ENCODE measurements around the gene ASCL2. TPM values are rescaled to one million over a fixed set of nuclear protein-coding genes. Genes with fewer than 3 reads are reported as not detected.

Gene ASCL2
- total RNA-seq, 1 experiment from 2014 or later: not detected

DNA sequence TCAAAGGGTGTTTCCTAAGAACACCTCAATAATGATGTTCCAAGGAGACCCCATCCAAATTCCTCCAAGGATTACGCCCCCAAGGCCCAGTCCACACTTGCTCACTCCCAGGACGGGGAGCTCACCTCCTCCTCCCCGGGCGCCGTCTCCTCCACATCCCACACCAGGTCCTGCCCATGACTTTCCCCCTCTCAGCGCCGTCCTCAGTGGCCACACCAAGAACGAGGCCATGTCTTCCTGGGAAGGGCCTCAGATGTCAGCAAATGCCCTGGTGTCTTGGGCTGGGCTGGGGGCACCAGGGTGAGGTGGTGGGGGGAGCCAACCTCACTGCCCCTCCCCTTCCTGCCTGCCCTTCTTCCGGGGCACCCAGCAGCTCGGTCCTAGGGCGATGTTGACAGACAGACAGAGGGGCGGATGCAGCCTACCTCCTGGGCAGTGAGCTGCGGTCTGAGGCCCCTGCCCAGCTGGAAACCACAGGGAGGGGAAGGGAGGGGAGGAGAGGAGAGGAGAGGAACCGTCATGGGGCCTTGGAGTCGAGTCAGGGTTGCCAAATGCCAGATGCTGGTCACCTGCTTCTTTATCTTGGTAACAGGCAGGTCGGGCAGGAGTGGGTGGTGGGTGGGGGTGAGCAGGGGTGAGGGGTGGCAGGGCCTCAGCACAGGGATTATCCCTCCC, 31.4 kb upstream of the ASCL2 start, which contains the start of the genes C11orf21 and TSPAN32:
Gene C11orf21 (minus strand): TSS at position 288 of the 675 bp plus-strand sequence. CDS start 110 bp downstream, at position 178.
Gene TSPAN32 (plus strand): TSS at position 383 of the 675 bp plus-strand sequence. CDS start 137 bp downstream, at position 520.
- no peaks in the 10 kb centered on the region for H3K9me3 ChIP-seq
- H3K27me3 ChIP-seq: no peaks in the 10 kb centered on the region
- H3K4me3 ChIP-seq: peak within 1 kb of the TSS; percentile 39
- no peaks in the 10 kb centered on the region for H3K36me3 ChIP-seq
- DNase-seq: peak; percentile 69

DNA sequence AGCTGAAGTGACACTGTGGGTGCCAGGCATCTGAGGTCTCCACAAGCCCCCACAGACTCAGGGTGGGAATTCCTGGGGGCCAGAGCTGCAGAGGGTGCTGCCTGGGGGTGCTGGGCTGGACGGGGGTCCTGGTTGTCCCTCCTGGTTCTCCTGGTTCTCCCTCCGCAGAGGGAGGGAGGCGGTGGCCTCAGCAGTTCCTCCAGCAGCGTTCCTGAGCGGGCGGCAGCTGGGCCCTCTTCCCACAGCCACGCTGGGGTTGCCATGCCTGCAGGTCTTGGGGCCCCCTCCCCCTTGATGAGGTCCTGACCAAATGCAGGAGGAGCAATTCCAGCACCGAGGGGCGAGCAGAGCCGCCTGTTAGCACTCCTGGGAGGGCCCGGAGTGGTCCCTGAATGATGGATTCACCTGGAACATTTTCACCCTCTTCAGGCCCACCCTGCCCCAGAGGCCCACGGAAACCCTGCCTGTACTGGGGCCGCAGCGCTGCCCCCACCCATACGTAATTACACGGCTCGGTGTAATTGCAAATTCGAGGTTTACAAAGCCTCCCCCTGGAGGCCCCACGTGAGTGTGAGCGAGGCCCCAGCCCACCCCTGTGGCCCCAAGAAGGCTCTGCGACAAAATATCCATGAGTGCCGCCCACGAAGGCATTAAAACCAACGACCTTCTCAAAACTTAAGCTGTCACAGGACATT, 30.7 kb upstream of the ASCL2 start:
- no peak for DNase-seq
- H3K36me3 ChIP-seq: no peaks in the 10 kb centered on the region
- H3K4me3 ChIP-seq: peak overlapping the region; percentile 39
- no peaks in the 10 kb centered on the region for H3K27me3 ChIP-seq
- H3K9me3 ChIP-seq: no peaks in the 10 kb centered on the region

DNA sequence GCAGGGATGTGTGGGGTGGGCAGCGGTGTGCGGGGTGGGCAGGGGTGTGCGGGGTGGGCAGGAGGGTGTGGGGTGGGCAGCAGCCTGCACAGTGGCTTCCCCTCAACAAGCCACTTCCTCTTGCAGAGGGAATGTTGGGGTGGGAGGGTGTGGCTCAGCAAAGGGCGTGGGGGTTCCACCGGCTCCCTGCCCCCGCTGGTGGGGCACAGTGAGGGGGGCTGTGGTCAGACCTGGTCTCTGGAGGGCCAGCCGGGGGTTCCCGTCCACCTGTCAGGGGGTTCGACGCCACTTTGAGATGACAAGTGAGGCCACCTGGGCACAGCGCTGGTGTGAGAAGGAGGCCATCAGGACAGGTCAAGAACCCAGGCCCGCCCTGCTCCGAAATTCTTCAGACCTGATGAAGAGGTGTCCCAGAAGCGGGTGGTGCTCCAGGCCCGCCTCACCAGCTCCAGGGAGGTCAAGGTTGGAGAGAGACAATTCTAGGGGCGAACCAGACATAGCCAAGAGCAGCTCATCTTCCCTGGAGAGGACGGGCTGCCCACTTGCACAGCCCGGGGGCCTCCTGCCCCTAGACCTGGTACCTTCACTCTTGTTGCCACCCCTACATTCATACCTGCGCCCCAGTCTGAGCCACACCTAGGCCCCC, 30.0 kb upstream of the ASCL2 start:
- no peak for DNase-seq
- no peaks in the 10 kb centered on the region for H3K27me3 ChIP-seq
- H3K36me3 ChIP-seq: no peaks in the 10 kb centered on the region
- H3K4me3 ChIP-seq: no peak overlapping the region
- H3K9me3 ChIP-seq: no peaks in the 10 kb centered on the region

DNA sequence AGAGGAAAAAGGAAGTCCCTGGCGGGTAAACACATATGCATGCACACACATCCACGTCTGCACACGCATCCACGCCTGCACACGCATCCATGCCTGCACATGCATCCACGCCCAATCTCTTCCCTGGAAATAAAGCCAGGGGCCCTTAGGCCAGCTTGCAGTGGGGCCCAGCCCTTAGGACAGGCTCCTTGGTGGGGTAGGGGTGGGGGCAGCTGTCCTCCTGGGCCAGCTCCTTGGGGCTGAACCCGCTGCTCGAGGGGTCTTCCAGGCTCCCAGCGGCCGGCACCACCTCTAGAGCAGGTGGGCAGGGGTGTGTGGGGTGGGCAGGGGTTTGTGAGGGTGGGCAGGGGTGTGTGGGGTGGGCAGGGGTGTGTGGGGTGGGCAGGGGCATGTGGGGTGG, 29.4 kb upstream of the ASCL2 start:
- no peaks in the 10 kb centered on the region for H3K27me3 ChIP-seq
- no peak overlapping the region for H3K4me3 ChIP-seq
- H3K9me3 ChIP-seq: no peaks in the 10 kb centered on the region
- no peak for DNase-seq
- H3K36me3 ChIP-seq: no peaks in the 10 kb centered on the region

DNA sequence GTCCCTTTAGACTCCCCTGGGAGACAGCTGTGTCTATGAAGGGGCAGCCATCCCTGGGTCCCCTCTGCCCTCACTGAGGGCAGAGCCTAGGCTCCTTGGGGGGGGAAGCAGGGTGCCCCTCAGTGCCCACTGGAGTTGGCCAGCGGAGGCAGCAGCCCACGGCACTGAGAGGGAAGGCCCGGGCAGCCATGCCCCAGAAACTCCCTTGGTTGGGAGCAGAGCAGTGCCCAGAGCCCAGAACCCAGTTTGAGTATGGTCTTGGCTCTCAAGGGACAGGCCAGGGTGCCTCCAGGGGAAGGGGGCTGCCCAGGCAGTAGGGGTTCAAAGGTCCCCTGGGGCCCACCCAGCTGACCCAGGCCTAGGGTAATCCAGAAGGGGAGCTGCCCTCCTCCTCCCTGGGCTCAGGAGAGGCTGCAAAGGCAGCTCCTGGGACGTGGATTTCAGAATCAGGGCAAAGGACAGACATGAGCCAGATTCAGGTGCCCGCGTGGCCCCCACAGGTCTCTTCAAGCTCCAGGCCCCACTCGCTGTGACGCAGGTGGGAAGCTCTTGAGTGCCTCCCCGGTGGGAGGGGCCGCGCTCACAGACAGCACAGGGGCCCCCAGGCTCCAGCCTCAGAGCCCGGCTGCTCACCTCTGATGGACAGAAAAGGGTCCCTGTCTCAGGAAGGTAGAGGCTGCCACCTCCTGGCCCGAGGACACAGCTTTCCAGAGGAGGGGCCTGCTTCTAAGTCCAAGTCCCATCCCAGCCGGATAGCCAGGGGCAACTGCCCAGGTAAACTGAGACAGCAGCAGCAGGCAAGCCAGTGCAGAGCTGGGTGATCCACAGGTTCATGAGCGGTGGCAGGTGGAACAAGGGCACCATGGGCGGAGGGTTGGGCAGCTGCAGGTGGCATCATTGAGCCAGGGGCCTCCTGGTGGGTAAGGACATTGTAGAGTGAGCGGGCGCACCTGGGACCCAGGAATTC, 28.7 kb upstream of the ASCL2 start:
- Histone ChIP-seq H3K36me3 (no peaks in the 10 kb centered on the region), H3K9me3 (no peaks in the 10 kb centered on the region), H3K27me3 (no peaks in the 10 kb centered on the region), H3K4me3 (no peak overlapping the region)
- no peak for DNase-seq

DNA sequence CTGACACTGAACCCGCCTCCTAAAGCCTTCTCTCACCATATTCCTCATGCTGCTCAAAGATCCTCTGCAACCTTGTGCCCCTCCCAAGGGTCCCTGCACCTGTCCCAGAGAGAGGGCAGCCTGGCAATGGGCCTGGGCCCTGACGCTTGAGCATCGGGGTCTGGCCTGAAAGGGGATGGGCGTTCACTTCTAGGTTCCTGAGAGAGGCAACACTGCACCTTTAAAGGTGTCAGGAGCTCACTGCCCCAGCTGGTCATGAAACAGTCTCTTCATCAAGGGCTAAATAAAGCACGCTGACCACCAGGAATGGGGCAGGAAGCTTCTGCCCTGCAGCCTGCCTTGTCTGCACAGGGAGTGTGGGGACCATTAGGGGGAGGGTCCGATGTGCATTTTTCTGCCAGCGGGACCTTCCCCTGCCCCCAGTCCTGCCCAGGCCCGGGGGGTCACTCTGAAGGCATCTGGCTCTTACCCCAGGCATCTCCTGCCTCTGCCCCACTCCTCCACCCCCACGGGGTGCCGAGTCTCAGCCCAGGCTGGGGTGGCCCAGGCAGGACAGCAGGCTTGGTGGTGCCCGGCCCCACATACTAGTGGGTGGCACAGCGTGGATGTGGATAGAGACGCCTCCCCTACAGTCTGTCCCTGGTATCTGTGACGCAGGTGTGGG, 27.9 kb upstream of the ASCL2 start:
- no peaks in the 10 kb centered on the region for H3K9me3 ChIP-seq
- no peak for DNase-seq

DNA sequence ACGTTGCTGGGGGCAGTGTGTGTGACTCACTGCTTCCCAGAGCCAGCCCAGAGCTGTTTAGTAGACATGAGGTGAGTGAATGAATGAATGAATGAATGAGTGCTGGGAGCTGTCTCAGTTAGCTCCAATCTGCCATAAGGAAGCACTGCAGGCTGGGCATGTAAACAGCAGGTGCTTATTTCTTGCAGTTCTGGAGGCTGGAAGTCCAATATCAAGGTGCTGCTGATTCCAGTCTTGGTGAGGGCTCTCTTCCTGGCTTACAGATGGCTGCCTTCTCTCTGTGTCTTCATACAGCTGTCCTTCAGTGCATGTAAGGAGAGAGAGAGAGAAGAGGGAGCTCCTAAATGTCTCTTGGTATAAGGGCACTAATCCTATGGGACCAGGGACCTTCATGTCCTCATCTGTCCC, 27.2 kb upstream of the ASCL2 start:
- no peaks in the 10 kb centered on the region for H3K36me3 ChIP-seq
- H3K27me3 ChIP-seq: no peaks in the 10 kb centered on the region
- no peak overlapping the region for H3K4me3 ChIP-seq
- DNase-seq: no peak
- no peaks in the 10 kb centered on the region for H3K9me3 ChIP-seq

More for the DNA sequence above, 27.9 kb upstream of the ASCL2 start:
- Histone ChIP-seq H3K27me3 (no peaks in the 10 kb centered on the region), H3K4me3 (no peak overlapping the region), H3K36me3 (no peaks in the 10 kb centered on the region)

DNA sequence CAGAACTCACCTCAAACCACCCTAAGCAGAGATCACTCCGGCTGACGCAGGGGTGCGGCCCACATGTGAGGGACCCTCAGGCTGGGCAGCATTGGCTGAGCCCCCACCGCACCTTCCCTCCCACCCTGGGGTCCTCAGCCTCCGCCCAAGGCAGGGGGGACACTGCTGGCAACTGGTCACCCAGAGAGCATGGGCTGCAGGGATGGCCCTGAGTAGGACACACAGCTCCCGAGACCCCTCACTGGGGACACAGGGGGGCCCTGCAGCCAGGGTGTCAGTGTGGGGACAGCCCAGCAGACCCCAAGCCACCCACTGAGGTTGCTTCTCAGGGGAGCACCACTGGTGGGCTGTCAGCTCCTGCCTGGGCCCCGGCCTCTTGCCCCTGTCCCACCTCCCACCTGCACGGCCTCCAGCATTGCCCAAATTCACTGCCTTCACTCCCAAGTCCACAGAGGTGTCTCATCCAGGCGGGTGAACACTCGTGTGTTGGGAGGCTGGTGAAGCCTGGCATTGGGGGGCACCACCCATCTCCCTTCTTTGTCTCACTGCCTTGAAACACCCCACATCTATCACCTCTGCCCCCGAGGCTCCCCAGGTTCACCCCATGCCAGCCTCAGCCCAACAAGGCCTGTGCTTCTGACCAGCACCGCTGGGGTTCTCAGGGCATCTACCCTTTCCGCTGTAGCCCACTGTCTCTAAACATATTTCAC, 26.7 kb upstream of the ASCL2 start:
- no peak for DNase-seq
- no peaks in the 10 kb centered on the region for H3K36me3 ChIP-seq

DNA sequence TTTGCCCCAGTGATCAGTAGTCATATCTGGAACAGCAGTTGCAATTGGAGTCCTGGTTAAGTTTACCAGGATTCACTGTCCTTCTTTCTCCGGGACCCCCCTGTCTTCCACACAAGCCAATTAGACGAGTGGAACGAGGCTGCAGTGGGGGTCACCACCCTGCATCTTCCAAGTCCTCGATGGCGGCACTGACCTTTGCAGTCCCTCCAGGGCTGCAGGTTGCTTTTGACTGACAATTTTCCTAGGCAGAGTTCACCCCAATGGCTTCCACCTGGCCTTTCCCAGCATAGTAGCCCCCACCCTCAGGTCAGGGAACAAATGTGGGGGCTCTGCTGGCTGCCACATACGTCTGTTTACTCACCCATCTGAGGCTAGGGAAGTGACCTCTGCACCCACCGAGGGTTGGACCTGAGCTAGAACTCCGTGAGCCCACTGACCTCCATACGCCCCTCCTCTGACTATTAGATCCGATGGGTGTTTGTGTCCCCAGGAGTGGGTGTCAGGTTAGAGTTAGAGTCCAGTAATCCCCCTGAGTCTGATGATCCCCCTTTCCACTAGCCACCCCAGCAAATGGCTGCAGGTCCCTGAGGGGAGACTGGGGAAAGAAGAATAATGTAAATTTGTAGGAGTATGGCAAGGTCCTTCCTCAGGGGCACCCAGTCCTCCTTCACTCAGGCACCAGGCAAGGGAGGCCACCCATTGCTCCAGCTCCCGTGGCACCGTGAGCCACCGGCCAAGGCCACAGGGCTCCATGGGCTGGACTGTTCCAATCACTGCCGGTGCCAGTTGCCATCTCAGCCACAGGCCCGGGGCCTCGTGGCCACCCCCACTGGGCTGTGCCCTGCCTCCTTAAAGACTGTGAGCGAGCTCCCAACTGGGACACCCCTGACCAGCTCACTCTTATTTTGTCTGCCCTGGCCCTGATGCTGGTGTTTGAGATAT, 25.9 kb upstream of the ASCL2 start:
- no peaks in the 10 kb centered on the region for H3K9me3 ChIP-seq
- no peak overlapping the region for H3K4me3 ChIP-seq
- no peaks in the 10 kb centered on the region for H3K27me3 ChIP-seq
- DNase-seq: no peak
- H3K36me3 ChIP-seq: no peaks in the 10 kb centered on the region

More for the DNA sequence above, 26.7 kb upstream of the ASCL2 start:
- no peaks in the 10 kb centered on the region for H3K9me3 ChIP-seq
- H3K27me3 ChIP-seq: no peaks in the 10 kb centered on the region
- no peak overlapping the region for H3K4me3 ChIP-seq

DNA sequence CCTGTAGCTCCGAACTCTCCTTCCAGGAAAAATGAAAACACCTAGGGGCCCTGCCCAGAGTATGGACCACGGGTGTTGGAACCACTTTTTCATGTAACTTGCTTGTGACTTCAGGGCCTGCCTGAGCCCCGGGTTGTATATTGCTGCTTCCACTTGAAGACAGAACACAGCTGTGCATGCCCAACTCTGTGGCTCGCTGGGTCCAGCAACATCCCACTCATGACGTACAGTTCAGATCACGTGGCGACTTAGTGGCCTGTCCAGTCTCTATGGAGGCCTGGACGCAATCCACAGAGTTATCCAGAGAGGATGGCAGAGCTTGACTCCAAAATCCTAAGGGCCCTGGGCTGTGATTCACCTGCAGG, 24.5 kb upstream of the ASCL2 start:
- Histone ChIP-seq H3K4me3 (no peak overlapping the region), H3K27me3 (no peaks in the 10 kb centered on the region; the same call in 1 of the 2 replicates), H3K9me3 (no peaks in the 10 kb centered on the region), H3K36me3 (no peaks in the 10 kb centered on the region)
- DNase-seq: no peak

DNA sequence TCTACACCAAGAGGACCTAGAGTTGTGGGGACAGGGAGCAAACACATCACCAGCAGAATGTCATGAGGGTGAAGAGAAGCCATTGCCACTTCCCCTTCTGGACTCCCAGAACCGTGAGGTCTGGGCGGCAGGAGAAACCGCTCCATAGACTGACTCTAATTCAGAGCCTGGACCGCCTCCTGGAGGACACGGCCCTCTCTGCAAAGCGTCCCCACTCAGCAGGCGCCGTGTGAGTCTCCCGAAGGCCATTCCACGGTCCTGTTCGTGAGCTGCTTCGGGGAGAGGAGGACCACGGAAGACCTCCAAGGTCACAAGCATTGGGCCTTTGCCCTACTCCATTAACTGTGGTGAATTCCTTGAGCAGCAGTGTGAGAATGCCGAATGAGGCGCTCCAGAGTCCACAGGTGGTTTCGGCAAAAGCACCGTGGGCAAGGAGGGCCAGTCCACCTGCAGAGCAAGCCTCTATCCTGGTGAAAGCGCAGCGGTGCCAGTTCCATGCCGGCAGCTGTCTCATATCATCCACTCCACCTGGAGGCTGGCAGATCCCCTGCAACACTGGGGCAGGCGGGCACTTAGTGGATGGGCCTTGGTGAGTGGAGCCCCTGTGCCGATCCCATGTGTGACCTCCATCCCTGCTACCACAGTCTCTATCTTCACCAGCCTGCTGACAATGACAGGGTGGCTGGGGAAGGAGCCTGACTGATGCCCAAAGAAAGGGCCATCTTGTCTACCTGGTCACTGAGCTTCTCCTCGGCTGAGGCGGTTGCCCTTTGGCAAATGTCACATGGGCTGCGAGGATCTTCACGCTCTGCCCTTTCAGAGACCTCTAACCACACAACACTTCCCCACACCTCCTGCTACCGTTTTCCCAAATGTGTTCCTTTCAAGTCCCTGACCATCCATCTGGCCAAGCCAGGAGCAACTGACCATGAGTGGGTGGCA, 23.9 kb upstream of the ASCL2 start:
- no peak for DNase-seq
- Histone ChIP-seq H3K9me3 (no peaks in the 10 kb centered on the region), H3K27me3 (no peaks in the 10 kb centered on the region; the same call in 1 of the 2 replicates), H3K36me3 (no peaks in the 10 kb centered on the region), H3K4me3 (no peak overlapping the region)

DNA sequence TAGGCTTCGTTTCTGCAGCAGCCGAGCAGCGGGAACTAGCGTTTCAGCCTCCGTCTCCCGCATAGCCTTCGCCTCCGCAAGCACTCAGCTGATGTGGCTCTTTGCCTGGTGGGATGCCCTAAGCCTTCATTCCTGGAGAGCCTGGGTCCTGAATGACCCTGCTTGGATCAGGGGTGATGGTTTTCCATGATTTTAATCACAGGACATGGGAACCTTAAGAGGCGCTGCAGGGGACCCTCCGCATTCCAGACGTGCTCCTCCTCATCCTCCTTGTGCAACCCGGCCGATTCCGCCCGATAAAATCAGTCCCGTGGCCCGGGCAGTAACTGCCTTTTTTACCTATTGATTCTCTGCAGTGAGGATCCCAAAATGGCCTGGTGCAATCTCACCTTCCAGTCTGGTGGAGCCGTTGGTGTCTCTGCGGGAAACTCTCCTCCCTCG, 23.2 kb upstream of the ASCL2 start:
- Histone ChIP-seq H3K9me3 (no peaks in the 10 kb centered on the region), H3K4me3 (no peak overlapping the region), H3K27me3 (no peaks in the 10 kb centered on the region; the same call in 1 of the 2 replicates), H3K36me3 (no peaks in the 10 kb centered on the region)
- no peak for DNase-seq

DNA sequence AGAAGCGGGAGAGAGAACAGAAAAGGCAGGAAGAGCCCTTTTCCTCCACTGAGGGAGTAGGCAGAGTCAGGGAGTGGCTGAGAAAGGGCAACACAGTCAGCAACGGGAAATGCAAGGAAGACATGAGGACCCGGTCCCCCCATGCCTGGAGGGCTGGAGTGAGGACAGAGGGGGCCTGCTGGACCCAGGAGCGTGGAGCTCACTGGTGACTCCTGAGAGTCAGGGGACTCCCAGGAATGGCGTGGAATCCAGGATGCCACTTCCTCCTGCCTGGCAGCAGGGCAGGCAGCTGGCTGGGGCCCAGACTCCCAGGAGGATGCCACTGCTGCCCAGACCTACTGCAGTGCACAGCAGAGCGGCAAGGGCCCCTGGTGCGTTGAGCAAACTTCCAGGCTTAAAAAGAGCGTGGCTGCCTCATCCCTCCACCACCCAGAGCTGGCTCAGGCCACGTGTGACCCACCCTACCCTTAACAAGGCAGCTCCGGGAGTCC, 20.0 kb upstream of the ASCL2 start:
- Histone ChIP-seq H3K9me3 (no peaks in the 10 kb centered on the region), H3K4me3 (no peak overlapping the region), H3K27me3 (no peaks in the 10 kb centered on the region; the same call in 1 of the 2 replicates), H3K36me3 (no peaks in the 10 kb centered on the region)
- DNase-seq: peak; percentile 34

Data from MG63 (cell line).